GM19023 (cell line): Measurements from ENCODE around the gene LAMA2.

ENCODE experiments used
- ATAC-seq: cut with Tn5 transposase; IDR thresholded peaks from one replicate; pipeline ENCODE4 v1.9.1; 2021; ENCODE audit warnings: mild to moderate bottlenecking, moderate library complexity; ENCODE audit not compliant: unreplicated experiment

LAMA2 gene

DNA sequence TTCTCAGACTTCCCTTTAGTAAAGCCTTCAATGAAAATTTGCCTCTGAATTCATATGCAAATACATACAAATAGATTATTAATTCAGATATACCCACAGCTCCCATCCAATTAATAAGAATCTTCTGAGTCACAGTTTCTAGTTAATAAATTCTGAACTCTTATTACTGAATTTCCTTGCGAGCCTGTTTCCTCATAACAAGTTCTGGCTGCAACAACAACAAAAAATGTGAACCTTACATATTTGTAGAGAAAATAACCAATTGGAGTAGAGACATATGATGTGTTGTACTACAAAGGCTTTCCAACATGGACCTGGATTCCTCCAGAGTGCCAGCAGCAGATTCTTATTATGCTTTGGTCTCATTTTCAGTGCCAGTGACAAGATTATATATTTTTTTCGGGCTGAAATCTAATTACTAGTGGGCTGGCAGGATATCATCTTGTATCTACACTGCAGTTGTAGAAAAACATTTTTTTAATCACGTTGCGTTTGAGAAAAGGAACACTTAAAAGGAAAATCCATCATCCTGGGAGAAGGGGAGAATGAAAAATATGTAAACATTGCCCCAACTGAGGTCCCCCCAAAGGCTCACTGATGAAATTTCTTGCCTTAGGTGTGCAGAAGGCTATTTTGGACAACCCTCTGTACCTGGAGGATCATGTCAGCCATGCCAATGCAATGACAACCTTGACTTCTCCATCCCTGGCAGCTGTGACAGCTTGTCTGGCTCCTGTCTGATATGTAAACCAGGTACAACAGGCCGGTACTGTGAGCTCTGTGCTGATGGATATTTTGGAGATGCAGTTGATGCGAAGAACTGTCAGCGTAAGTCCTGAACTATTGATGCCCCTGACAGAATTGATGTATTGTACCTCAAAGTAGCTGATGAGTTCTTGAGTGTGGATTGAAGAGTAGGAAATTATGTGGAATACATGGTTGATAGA is 404.6 kb downstream of the LAMA2 start:
- ATAC-seq: no peak

DNA sequence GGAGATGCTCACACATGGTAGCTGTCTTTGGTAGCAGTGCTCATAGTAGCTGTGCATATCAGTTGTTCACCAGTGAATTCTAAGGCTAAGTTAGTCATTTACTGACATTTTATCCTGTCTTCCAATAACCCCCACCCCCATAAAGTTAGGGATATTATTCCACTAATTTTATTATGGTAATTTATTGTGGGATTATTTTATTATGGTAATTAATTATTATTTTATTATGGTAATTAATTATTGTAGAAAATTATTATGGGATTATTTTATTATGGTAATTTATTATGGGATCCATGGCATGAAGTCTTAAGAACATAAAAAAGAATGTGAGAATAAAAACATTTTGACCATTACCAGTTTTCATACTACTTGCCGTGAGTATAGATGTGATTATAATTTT is 406.5 kb downstream of the LAMA2 start:
- no peak for ATAC-seq

- no peak for ATAC-seq
Measured at GRCh38 chr6:129292836-129293235, 409.9 kb downstream of the LAMA2 start.

- ATAC-seq: no peak
Measured at GRCh38 chr6:129297592-129297991, 414.7 kb downstream of the LAMA2 start.

DNA sequence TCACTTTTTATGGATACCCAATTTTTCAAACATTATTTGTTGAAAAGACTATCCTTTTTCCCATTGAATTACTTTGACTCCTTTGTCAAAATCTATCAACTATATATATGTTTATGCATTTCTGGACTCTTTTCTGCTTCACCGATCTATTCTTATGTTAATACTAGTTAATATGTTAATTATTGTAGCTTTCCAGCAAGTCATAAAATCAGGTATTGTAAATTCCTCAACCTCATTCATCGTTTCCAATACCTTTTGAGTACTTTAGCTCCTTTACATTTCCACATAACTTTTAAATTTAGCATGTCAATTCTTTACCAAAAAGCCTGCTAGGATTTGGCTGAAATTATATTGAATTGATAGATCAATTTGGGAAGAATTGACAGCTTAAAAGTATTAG is 419.7 kb downstream of the LAMA2 start:
- ATAC-seq: no peak

DNA sequence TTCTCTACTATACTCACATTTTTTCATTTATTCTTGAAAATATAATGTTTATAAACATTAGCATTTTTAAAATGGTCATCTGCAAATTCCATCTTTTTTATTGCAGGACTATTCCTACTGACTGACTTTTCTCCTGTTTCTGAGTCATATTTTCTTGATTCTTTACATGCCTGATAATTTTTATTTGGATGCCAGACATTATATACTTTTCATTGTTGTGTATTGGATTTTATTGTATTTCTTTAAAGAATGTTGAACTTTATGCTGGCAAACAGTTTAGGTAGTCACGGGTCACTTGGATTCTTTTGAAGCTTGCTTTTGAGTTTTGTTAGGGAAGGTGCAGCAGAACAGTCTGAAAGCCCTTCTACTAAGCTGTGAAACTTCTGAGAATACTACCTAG is 423.9 kb downstream of the LAMA2 start:
- no peak for ATAC-seq

GRCh38 chr6:129307845-129308244 is 424.9 kb downstream of the LAMA2 start:
- no peak for ATAC-seq

DNA sequence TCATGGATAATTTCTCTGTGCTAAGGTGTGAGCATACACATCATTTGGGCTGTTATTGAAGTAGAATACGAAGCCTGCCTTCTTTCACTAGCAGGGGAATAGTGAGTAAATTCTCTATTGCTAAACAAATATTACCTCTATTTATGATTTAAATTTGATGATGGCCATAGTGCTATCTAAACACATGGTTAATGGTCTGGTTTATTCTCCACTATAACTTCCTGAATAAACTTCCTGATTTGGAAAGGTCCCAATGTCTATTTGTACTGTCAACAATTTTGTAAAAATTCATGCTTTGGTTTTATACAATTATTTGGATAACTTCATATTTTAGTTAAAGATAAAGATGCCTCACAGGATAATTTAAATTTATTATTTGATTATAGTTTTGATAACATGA is 426.2 kb downstream of the LAMA2 start:
- no peak for ATAC-seq

GRCh38 chr6:129312880-129313279 is 429.9 kb downstream of the LAMA2 start:
- ATAC-seq: no peak

GRCh38 chr6:129314575-129314974 is 431.6 kb downstream of the LAMA2 start:
- no peak for ATAC-seq

GRCh38 chr6:129317931-129318820 is 435.2 kb downstream of the LAMA2 start:
- no peak for ATAC-seq

DNA sequence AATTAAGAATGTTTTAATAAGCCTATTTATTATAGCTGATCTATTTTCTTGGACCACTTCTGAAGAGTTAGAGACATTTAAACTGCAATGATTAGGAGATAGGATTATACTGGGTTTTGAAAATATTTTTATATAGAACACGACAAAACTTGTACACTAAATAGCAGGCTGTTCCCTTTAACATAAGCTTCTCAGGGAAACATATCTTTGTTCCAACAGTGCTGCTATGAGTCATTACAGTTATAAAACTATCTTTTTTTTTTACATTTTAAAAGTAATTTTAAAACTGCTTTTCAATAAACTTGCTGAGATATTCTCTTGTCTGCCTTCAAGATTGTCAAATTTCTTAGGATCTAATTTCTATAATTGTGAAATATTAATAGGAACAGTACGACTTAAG is 438.0 kb downstream of the LAMA2 start:
- no peak for ATAC-seq

GRCh38 chr6:129321303-129321702 is 438.4 kb downstream of the LAMA2 start:
- no peak for ATAC-seq

- no peak for ATAC-seq
Measured at GRCh38 chr6:129324345-129324744, 441.4 kb downstream of the LAMA2 start.

- no peak for ATAC-seq
Measured at GRCh38 chr6:129329678-129330077, 446.7 kb downstream of the LAMA2 start.

DNA sequence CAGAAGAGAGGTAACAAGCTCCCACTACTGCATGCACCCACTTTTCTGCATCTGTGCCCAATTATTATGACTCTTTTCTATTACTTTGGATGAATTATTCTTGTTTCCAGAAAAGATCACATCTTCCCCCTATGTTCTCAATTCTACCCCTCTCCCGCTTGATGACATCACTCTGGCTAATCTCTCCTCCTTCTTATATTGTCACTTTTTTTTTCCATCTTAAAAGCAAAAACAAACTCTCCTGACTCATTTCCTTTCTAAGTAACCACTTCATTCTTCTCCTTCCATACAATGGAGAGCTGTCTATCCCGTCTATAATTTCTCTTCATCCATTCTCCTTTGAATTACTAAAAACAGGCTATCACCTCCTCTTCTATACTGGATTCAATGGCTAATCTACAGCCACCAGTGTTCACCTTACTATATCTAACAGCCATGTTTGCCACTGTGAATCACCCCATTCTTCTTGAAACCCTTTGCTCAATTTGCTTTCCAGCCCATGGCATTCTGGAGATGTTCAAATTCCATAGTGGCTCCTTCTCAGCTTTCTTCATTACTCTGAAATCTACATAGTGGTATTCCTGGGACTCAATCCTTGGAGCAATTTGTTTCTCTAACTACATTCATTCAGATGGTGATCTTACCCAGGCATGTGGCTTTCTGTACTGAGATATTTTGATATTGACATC is 448.7 kb downstream of the LAMA2 start:
- no peak for ATAC-seq

DNA sequence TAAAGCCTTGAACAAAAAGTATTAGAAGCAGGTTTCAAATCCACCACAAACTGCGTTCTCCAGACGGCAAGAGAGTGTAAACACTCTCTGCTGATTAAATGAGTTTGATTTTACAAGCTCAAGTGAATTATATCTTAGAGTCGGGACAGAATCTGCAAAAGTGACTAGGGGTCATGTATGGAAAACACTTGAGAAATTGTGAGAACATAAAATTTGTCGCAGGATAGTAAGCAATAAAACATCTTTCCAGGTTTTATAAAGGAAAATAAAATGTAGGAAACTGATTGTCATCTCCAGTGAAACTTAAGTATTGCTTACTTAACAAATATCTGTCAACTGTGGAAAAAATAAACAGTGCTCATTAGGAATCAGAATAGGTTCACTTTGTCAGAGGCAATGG is 452.9 kb downstream of the LAMA2 start:
- no peak for ATAC-seq

GRCh38 chr6:129338683-129339082 is 455.7 kb downstream of the LAMA2 start:
- ATAC-seq: no peak

GRCh38 chr6:129340983-129341382 is 458.0 kb downstream of the LAMA2 start:
- no peak for ATAC-seq

GRCh38 chr6:129342243-129342642 is 459.3 kb downstream of the LAMA2 start:
- ATAC-seq: no peak

DNA sequence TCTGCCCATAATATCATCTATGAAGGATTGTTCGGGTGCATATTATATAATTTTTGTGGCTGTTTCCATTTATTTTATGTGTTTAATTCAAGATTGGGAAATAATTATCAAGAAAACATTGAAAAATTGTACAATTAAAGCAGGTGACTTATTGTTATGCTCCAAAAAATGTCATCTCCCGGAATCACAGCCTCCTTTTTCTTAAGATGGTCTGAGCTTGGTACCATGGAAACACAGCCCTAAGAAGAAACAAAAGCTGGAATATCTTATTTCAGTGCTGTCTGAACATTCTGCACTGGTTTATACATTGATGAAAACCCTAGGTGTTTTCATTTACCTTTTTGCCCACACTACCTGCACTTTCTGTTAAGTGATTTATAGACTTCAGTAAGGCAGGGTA is 459.9 kb downstream of the LAMA2 start:
- no peak for ATAC-seq
